ENCODE data around the gene CRISPLD2.

The CRISPLD2 gene

DNA sequence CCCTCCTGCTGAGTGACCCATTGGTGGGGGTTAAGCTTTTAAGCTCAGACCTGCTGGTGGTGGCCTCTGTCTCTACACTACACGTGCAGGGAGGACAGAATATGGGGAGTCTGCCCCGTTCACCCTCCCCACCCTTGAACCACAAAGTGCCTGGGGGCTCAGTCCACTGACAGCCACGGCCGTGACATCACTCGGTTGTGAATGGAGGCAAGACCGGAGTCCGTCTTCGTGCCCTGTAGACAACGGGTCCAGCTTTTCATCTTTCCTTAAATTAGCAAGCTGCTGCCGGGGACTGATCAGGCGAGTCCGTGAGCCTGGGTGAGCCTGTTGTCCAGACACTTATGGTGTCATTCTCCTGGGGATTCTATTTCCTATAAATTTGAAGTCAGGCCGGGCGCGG, 67.4 kb downstream of the CRISPLD2 start:
- H3K4me3 ChIP-seq (ENCODE audit: low read depth, low read length) = no peak overlapping the region
- TF ChIP-seq, protein P1, sequence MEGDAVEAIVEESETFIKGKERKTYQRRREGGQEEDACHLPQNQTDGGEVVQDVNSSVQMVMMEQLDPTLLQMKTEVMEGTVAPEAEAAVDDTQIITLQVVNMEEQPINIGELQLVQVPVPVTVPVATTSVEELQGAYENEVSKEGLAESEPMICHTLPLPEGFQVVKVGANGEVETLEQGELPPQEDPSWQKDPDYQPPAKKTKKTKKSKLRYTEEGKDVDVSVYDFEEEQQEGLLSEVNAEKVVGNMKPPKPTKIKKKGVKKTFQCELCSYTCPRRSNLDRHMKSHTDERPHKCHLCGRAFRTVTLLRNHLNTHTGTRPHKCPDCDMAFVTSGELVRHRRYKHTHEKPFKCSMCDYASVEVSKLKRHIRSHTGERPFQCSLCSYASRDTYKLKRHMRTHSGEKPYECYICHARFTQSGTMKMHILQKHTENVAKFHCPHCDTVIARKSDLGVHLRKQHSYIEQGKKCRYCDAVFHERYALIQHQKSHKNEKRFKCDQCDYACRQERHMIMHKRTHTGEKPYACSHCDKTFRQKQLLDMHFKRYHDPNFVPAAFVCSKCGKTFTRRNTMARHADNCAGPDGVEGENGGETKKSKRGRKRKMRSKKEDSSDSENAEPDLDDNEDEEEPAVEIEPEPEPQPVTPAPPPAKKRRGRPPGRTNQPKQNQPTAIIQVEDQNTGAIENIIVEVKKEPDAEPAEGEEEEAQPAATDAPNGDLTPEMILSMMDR (IDR thresholded peaks at IDR 0.05; ENCODE audit: low read depth, low read length) = no peak

DNA sequence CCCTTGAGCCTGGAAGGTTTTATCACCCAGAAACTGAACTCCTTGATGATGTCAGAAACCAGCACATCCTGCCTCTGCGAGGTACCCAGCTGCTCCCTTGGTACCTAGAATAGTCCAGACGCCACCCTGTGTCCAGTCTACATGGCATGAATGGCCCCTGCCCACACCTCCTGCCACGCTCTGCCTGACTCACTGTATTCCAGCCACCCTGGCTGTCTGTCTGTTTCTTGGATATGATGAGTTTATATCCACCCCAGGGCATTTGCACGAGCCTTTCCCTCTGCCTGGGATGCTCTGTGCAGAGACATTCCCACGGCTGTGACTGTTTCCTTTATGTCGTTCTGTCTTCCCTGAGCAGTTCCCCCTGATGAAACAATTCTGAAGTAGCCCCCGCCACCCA, 68.7 kb downstream of the CRISPLD2 start:
- TF ChIP-seq, protein P1 (IDR thresholded peaks at IDR 0.05; ENCODE audit: low read depth, low read length) = no peak
- H3K4me3 ChIP-seq (ENCODE audit: low read depth, low read length) = no peak overlapping the region

GRCh38 chr16:84889066-84889465, 69.3 kb downstream of the CRISPLD2 start:
- TF ChIP-seq, protein P1 (IDR thresholded peaks at IDR 0.05; ENCODE audit: low read depth, low read length) = no peak
- no peak overlapping the region for H3K4me3 ChIP-seq (ENCODE audit: low read depth, low read length)

- no peak overlapping the region for H3K4me3 ChIP-seq (ENCODE audit: low read depth, low read length)
- TF ChIP-seq, protein P1 (IDR thresholded peaks at IDR 0.05; ENCODE audit: low read depth, low read length) = no peak
These were observed 70.6 kb downstream of the CRISPLD2 start for GRCh38 chr16:84890427-84890826.

DNA sequence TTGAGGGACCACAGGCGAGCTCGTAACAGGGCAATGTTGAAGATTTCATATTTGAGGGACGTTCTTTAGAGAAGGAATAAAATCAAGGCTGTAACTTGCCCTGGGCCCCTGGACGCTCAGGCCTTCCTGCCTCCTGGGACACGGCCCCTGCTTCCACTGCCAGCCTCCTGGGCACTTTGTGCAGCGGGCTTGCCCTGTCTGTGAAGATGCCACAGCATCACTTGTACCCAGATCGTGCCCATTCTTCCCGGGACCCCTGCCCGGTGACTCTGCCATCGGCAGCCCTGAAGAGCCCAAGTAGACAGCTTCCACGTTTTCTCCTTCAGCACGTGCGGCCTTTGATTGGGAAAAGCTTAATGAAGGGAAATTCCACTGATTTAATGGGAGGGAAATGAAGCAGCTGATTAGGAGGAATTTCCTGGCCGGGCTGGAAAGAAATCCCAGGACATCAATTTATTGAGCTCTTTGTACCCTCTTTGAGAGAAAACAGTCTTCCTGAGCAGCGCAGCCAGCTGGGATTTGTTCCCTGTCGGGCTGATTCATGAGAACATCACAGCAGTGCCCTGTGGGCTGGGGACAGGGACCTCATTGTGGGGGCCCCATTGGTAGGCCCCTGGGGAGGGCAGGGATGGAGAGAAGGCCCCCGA, 71.5 kb downstream of the CRISPLD2 start:
- TF ChIP-seq, protein P1 (IDR thresholded peaks at IDR 0.05; ENCODE audit: low read depth, low read length) = no peak
- no peak overlapping the region for H3K4me3 ChIP-seq (ENCODE audit: low read depth, low read length)

DNA sequence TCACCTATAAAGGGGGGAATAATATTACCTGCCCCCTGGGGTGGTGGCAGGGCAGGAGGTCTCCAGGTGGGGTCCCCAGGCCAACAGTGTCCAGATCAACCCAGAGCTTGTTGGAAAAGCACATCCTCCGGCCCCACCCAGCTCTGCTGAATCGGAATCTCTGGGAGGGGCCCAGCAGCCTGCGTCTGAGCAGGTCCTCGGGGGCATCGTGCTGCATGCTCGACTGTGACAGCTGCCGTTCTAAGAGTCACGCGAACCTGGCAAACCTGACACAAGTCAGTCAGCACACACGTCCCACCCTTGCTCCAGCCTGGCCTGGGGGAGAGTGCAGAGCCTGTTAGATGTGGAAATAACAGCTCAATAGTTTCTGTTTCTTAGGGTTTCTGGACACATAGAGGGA, 72.3 kb downstream of the CRISPLD2 start:
- H3K4me3 ChIP-seq (ENCODE audit: low read depth, low read length) = no peak overlapping the region
- TF ChIP-seq, protein P1 (IDR thresholded peaks at IDR 0.05; ENCODE audit: low read depth, low read length) = no peak

GRCh38 chr16:84893467-84893848, 73.7 kb downstream of the CRISPLD2 start:
- TF ChIP-seq, protein P1 (IDR thresholded peaks at IDR 0.05; ENCODE audit: low read depth, low read length) = no peak
- H3K4me3 ChIP-seq (ENCODE audit: low read depth, low read length) = no peak overlapping the region

All from WI38 (cell line).